HL-60 (cell line): Measurements from ENCODE around the gene AGO1.
"Not testable (repeated sequence)": the region's sequence is repeated elsewhere in the genome, so short reads cannot be mapped to it uniquely, and the experiment has no call there.

Experiments used
- GABPA ChIP-seq: IDR thresholded peaks from 2 replicates; pipeline ENCODE4 v1.6.1; 2012; ENCODE audit warnings: low read depth
- POLR2AphosphoS5 ChIP-seq: IDR thresholded peaks from 2 replicates; pipeline ENCODE4 v1.6.1; 2012; ENCODE audit warnings: low read depth
- REST ChIP-seq: IDR thresholded peaks from 2 replicates; pipeline ENCODE4 v1.6.1; 2012; ENCODE audit warnings: low read depth; ENCODE audit not compliant: insufficient replicate concordance
- SPI1 ChIP-seq: IDR thresholded peaks from 2 replicates; pipeline ENCODE4 v1.6.1; 2012; ENCODE audit warnings: low read depth, mild to moderate bottlenecking, borderline replicate concordance
- TF ChIP-seq, protein P1 (sequence below): IDR thresholded peaks from one replicate; pipeline ENCODE4 v1.5.1; 2011; ENCODE audit warnings: low read length, control low read depth, inconsistent platforms; ENCODE audit not compliant: insufficient read depth

DNA sequence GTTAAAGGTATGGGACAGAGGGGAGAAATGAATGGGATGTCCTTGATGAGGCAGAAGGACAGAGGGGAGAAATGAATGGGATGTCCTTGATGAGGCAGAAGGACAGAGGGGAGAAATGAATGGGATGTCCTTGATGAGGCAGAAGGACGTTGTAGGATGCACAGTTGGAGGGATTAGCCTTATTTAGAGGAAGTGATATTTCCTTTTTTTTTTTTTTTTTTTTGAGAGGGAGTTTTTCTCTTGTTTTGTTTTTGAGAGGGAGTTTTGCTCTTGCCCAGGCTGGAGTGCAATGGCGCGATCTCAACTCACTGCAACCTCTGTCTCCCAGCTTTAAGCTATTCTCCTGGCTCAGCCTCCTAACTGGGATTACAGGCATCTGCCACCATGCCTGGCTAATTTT lies 6.0 kb downstream of the AGO1 start:
- TF ChIP-seq POLR2AphosphoS5, REST, GABPA: not testable (repeated sequence)
- TF ChIP-seq, protein P1, sequence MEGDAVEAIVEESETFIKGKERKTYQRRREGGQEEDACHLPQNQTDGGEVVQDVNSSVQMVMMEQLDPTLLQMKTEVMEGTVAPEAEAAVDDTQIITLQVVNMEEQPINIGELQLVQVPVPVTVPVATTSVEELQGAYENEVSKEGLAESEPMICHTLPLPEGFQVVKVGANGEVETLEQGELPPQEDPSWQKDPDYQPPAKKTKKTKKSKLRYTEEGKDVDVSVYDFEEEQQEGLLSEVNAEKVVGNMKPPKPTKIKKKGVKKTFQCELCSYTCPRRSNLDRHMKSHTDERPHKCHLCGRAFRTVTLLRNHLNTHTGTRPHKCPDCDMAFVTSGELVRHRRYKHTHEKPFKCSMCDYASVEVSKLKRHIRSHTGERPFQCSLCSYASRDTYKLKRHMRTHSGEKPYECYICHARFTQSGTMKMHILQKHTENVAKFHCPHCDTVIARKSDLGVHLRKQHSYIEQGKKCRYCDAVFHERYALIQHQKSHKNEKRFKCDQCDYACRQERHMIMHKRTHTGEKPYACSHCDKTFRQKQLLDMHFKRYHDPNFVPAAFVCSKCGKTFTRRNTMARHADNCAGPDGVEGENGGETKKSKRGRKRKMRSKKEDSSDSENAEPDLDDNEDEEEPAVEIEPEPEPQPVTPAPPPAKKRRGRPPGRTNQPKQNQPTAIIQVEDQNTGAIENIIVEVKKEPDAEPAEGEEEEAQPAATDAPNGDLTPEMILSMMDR = not testable (repeated sequence)
- peak; percentile 67; the same call in 1 of the 2 replicates for TF ChIP-seq SPI1
